ENCODE results near the gene ATP5PB.
A peak's percentile ranks its signal among the peaks of the same experiment; 100 is the strongest.

The ATP5PB gene

GRCh38 chr1:111476214-111476613 lies 26.9 kb downstream of the ATP5PB start:
- no peak for DNase-seq (ENCODE audit: low spot score)

GRCh38 chr1:111476761-111477309 lies 27.6 kb downstream of the ATP5PB start:
- no peak for DNase-seq (ENCODE audit: low spot score)

GRCh38 chr1:111480674-111481073 lies 31.4 kb downstream of the ATP5PB start:
- DNase-seq (ENCODE audit: low spot score) = no peak

- DNase-seq (ENCODE audit: low spot score) = peak; percentile 75
Observed at GRCh38 chr1:111481387-111482221, 32.3 kb downstream of the ATP5PB start.

GRCh38 chr1:111483166-111483565 lies 33.9 kb downstream of the ATP5PB start:
- no peak for DNase-seq (ENCODE audit: low spot score)

GRCh38 chr1:111483876-111484275 lies 34.6 kb downstream of the ATP5PB start:
- DNase-seq (ENCODE audit: low spot score) = no peak

GRCh38 chr1:111484391-111485026 lies 35.2 kb downstream of the ATP5PB start:
- no peak for DNase-seq (ENCODE audit: low spot score)

GRCh38 chr1:111486431-111486830 lies 37.2 kb downstream of the ATP5PB start:
- no peak for DNase-seq (ENCODE audit: low spot score)

- no peak for DNase-seq (ENCODE audit: low spot score)
Observed at GRCh38 chr1:111487133-111487532, 37.9 kb downstream of the ATP5PB start.

- DNase-seq (ENCODE audit: low spot score) = no peak
Observed at GRCh38 chr1:111488669-111489068, 39.4 kb downstream of the ATP5PB start.

GRCh38 chr1:111489604-111490003 lies 40.3 kb downstream of the ATP5PB start:
- DNase-seq (ENCODE audit: low spot score) = no peak

- no peak for DNase-seq (ENCODE audit: low spot score)
Observed at GRCh38 chr1:111490220-111490619, 41.0 kb downstream of the ATP5PB start.

- no peak for DNase-seq (ENCODE audit: low spot score)
Observed at GRCh38 chr1:111491070-111491469, 41.8 kb downstream of the ATP5PB start.

- no peak for DNase-seq (ENCODE audit: low spot score)
Observed at GRCh38 chr1:111496398-111496797, 47.1 kb downstream of the ATP5PB start.

GRCh38 chr1:111497592-111497991 lies 48.3 kb downstream of the ATP5PB start:
- DNase-seq (ENCODE audit: low spot score) = no peak

- DNase-seq (ENCODE audit: low spot score) = no peak
Observed at GRCh38 chr1:111499026-111499785, 49.9 kb downstream of the ATP5PB start.

GRCh38 chr1:111501645-111502044 lies 52.4 kb downstream of the ATP5PB start:
- DNase-seq (ENCODE audit: low spot score) = no peak

- no peak for DNase-seq (ENCODE audit: low spot score)
Observed at GRCh38 chr1:111503585-111504060, 54.4 kb downstream of the ATP5PB start, which contains the start of the genes ADORA3 and TMIGD3. Gene ADORA3, minus strand, starts transcription at chr1:111503633. Its CDS starts 279 bp downstream, at chr1:111503354. Gene TMIGD3, minus strand, starts transcription at chr1:111503633. Its CDS starts 279 bp downstream, at chr1:111503354.

GRCh38 chr1:111504097-111504496 lies 54.8 kb downstream of the ATP5PB start:
- DNase-seq (ENCODE audit: low spot score) = no peak

GRCh38 chr1:111505641-111506119 lies 56.4 kb downstream of the ATP5PB start:
- no peak for DNase-seq (ENCODE audit: low spot score)

- no peak for DNase-seq (ENCODE audit: low spot score)
Observed at GRCh38 chr1:111506561-111506960, 57.3 kb downstream of the ATP5PB start.

Data from left forelimb (tissue), 1 donor.